ENCODE data around the gene INSRR. TPM values are rescaled to one million over a fixed set of nuclear protein-coding genes. Genes with fewer than 3 reads are reported as not detected.
A peak's percentile ranks its signal among the peaks of the same experiment; 100 is the strongest.

INSRR gene
- total RNA-seq, 1 experiment from 2014 or later: not detected

DNA sequence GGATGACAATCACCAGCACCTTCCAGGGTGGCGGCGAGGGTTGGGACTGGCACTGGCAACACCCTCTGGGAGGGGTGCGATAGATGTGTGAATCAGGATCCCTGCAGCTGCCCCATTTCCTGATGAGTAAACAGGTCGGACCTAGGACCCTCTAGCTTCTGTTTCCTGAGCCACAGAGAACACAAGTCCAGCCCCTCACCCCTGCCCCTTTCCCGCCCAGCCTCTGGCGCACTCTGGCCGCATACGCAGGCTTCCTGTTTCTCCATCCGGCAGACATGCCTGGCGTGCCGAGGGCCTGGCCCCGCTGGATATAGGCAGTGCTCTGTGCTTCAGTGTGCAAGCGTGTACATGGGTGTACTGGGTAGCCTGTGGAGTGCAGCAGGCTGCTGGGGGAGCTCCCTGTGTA, 39.2 kb upstream of the INSRR start:
- Histone ChIP-seq H3K27me3 (ENCODE audit: control insufficient read depth, insufficient read depth, low read length) (peaks cover 18% of the 10 kb centered on the region), H3K36me3 (replicated peaks; ENCODE audit: control insufficient read depth, insufficient read depth, low read length) (no peaks in the 10 kb centered on the region), H3K4me3 (ENCODE audit: insufficient read depth, low read depth, low read length) (no peak overlapping the region)
- no peak for DNase-seq

DNA sequence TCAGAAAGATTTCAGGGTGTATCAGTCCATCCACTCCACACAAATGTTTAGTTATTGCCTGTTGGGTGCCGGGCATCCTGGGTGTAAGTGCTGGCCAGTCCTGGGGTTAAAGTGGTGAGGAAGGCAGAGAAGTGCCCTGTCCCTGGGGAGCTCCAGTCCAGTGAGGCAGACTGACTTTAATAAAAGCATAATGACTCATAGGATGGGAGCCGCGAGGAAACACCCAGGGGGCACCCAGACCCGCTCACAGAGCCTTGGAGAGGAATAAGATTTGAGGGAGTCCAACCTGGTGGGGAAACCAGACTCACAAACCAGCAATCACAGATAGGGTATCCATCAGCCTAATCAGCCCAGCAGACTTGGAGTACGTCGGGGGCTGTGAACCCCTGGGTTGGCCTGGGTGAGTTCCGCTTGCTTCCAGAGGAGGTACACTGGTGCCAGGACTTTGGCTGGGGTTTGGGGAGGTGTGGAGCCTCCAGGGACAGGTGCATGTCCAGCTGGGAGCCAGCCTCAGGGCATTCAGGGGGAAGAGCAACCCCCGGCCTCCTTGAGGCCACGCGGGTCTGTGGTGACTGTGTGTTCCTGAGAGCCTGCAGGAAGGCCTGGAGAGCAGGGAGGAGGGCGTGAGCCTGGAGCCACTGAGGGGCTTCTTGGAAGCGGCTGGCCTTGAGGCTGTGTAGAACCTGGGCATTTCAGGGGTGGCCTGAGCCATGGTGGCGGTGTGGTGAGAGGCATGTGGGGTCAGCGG, 38.3 kb upstream of the INSRR start:
- Histone ChIP-seq H3K36me3 (replicated peaks; ENCODE audit: control insufficient read depth, insufficient read depth, low read length) (no peaks in the 10 kb centered on the region), H3K27me3 (ENCODE audit: control insufficient read depth, insufficient read depth, low read length) (peaks cover 25% of the 10 kb centered on the region), H3K4me3 (ENCODE audit: insufficient read depth, low read depth, low read length) (no peak overlapping the region)
- no peak for DNase-seq

DNA sequence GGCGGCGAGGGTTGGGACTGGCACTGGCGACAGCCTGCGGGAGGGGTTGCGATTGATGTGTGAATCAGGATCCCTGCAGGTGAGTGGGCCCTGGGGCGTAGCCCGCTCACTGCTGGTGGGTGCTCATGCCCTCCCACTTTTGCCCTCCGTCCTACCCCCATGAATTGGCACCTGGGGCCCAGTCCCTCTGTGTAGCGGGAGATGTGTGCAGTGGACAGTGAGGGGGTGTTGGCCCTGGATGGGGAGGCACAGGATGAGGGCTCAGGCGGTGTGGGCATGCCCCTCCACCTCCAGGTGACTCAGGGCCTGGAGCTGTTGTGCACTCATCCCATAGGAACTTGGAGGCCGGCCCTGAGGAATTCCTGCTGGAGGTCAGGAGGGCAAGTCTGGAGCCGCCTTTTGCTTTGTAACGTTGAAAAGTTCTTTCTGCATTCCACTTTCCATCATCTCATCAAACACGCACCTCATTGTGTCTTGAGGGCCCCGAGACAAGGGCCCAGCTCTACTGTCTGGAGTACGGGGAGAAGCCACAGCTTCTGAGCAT, 37.6 kb upstream of the INSRR start:
- H3K27me3 ChIP-seq (ENCODE audit: control insufficient read depth, insufficient read depth, low read length): peaks cover 30% of the 10 kb centered on the region
- DNase-seq: peak; percentile 72
- no peak overlapping the region for H3K4me3 ChIP-seq (ENCODE audit: insufficient read depth, low read depth, low read length)
- no peaks in the 10 kb centered on the region for H3K36me3 ChIP-seq (replicated peaks; ENCODE audit: control insufficient read depth, insufficient read depth, low read length)

DNA sequence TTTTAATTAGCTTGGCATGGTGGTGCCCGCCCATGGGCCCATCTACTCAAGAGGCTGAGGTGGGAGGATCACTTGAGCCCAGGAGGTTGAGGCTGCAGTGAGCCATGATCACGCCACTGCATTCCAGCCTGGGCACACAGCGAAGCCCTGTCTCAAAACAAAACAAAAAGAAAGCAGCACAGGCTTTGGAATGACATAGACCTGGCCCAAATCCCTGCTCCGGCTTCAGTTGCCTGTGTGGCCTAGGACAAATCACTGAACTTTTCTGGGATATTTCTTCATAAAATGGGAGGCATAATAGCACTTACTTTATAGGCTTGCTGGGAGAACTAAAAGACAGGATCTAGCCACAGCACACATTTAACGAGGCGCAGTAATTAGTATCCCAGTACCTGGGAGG, 37.0 kb upstream of the INSRR start:
- H3K27me3 ChIP-seq (ENCODE audit: control insufficient read depth, insufficient read depth, low read length): peaks cover 36% of the 10 kb centered on the region

DNA sequence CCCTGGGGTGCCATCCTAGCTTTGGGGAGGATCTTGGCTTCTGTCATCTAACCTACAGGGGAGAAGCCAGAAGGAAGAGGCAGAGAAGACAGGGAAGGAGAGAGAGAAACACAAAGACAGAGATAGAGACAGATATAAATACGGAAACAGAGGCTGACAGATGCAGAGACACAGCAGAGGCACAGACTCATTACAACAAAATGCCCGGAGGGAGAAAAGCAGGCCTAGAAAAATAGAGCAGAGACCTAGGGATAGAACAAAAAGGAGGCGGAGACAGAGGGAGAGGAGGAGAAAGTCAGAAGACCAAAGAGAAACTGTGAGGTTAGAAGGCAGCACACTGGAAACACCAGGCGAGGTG, 36.5 kb upstream of the INSRR start:
- DNase-seq: no peak
- Histone ChIP-seq H3K27me3 (ENCODE audit: control insufficient read depth, insufficient read depth, low read length) (peaks cover 36% of the 10 kb centered on the region), H3K36me3 (replicated peaks; ENCODE audit: control insufficient read depth, insufficient read depth, low read length) (no peaks in the 10 kb centered on the region), H3K4me3 (ENCODE audit: insufficient read depth, low read depth, low read length) (no peak overlapping the region)

More for the DNA sequence above, 37.0 kb upstream of the INSRR start:
- no peak overlapping the region for H3K4me3 ChIP-seq (ENCODE audit: insufficient read depth, low read depth, low read length)
- no peaks in the 10 kb centered on the region for H3K36me3 ChIP-seq (replicated peaks; ENCODE audit: control insufficient read depth, insufficient read depth, low read length)
- DNase-seq: no peak

DNA sequence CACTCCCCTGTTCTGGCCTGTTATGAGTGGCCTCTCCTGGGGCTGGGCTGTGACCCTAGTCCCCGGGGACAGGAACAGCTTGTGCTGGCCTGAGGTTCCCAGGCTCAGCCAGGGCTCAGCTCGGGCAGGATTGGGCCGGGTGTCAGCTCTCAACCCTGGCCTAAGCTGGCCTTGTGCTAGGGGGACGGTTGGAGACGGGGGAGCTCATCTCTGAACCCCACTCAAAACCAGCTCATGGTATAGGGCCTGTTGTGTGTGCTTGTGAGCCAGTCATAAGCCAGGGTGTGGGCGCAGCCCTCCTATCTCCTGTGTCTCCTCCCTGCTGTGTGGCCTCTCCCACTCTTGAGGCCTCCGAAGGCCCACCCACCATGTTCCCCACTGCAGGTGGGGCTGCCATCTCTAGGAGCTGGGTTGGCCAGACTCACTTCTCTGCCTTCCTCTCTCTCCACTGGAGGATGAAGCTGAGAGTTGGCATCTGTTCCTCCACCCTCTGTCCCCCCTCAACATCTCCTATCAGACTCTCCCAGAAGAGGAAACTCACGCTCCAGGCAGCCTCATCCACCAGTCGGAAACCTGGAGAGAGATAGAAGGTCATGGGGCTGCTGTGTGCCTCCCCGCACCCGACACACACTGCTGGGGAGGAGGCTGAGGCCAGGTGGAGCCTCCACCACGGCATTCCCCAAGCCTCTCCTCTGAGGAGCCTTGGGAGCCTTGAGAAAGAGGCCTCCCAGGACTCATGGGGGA, 36.0 kb upstream of the INSRR start:
- no peaks in the 10 kb centered on the region for H3K36me3 ChIP-seq (replicated peaks; ENCODE audit: control insufficient read depth, insufficient read depth, low read length)
- DNase-seq: no peak
- peaks cover 36% of the 10 kb centered on the region for H3K27me3 ChIP-seq (ENCODE audit: control insufficient read depth, insufficient read depth, low read length)
- no peak overlapping the region for H3K4me3 ChIP-seq (ENCODE audit: insufficient read depth, low read depth, low read length)

DNA sequence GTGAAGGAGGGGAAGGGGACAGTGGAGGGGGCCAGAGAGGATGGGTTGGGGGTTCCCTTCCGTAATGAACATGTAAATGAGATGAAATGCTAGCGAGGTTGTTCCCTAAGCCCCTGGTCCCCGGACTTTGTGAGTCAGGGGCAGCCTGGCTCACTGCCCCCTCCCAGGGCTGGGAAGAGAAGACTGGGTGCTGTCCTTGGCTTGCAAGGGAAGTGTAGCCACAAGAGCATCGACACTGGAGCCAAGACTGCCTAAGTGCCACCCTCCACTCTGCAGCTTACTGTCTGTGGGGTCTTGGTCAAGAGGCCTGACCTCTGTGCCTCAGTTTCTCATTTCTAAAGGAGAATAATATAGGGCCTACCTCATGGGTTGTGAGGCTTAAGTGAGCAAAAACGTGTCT, 35.1 kb upstream of the INSRR start:
- Histone ChIP-seq H3K4me3 (ENCODE audit: insufficient read depth, low read depth, low read length) (peak overlapping the region; percentile 46), H3K36me3 (replicated peaks; ENCODE audit: control insufficient read depth, insufficient read depth, low read length) (no peaks in the 10 kb centered on the region), H3K27me3 (ENCODE audit: control insufficient read depth, insufficient read depth, low read length) (peaks cover 36% of the 10 kb centered on the region)
- no peak for DNase-seq

DNA sequence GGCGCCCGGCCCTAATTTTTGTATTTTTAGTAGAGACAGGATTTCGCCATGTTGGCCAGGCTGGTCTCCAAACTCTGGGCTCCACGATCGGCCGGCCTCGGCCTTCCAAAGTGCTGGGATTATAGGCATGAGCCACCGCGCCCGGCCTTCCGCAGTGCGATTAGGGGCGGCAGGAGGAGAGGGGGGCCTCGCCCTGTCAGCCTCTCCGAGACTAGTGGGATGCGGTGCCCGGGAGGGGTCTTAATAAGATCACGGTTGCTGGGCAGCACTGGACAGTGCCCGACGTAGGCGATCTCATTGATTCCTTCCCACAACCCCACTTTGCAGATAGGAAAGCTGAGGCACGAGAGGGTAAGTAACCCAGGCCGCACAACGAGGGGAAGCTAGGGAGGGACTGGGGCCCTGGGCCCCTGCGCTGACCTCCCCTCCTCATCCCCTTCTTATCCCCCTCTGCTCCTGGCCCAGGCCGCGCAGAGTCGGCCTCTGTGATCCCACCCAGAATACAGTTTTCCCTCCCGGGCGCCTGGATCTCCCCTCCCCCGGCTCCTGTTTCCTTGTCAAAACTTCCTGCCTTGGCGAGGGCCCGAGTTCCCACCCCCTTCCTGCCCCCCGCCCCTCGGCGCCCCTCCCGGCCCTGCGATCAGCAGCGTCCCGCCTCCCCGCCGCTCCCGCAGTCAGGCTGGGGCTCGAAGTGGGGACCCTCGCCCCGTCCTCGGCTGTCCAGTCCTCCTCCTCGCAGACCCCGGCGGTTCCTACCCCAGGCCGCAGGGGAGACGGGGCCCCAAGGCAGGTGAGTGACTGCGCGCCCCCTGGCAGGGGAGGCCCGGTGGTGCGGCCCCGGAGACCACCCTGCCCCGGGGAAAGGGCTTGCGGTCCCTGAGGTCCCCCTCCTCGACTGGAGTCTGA, 34.4 kb upstream of the INSRR start, which contains the start of gene PEAR1:
TSS of gene PEAR1 (plus strand) at position 671 of the 906 bp plus-strand sequence. CDS start 10,209 bp downstream, outside the sequence.
- Histone ChIP-seq H3K27me3 (ENCODE audit: control insufficient read depth, insufficient read depth, low read length) (peaks cover 37% of the 10 kb centered on the region), H3K4me3 (ENCODE audit: insufficient read depth, low read depth, low read length) (peak within 1 kb of the TSS; percentile 46), H3K36me3 (replicated peaks; ENCODE audit: control insufficient read depth, insufficient read depth, low read length) (no peaks in the 10 kb centered on the region)
- peak; percentile 92 for DNase-seq

DNA sequence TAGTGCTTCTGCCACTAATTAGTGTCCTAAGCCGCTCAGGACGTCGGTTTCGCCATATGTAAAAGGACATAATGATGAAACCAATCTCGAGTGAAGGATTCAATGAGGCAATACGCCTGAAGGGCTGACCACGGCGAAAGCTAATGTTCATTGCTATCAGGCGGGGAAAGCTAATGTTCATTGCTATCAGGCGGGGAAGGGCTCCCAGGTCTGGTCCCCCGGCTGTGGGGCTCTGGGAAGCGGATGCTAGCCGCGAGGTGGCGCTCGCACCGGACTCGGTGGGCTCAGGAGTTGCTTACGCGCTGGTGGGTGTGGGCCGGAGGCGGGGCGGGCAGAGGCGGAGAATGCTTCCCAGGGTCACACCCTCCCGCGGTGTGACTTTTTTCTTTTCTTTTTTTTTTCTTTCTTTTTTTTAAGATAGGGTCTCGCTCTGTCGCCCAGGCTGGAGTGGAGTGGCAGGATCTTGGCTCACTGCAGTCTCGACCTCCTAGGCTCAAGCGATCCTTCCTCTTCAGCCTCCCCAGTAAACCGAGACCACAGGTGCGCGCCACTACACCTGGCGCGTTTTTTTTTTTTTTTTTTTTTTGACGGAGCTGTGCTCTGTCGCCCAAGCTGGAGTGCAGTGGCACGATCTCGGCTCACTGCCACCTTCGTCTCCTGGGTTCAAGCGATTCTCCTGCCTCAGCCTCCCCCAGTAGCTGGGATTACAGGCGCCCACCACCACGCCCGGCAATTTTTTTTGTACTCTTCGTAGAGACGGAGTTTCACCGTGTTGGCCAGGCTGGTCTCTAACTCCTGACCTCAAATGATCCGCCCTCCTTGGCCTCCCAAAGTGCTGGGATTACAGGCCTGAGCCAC, 33.5 kb upstream of the INSRR start:
- H3K27me3 ChIP-seq (ENCODE audit: control insufficient read depth, insufficient read depth, low read length): peaks cover 39% of the 10 kb centered on the region
- peak; percentile 97 for DNase-seq
- H3K36me3 ChIP-seq (replicated peaks; ENCODE audit: control insufficient read depth, insufficient read depth, low read length): no peaks in the 10 kb centered on the region
- H3K4me3 ChIP-seq (ENCODE audit: insufficient read depth, low read depth, low read length): peak overlapping the region; percentile 46

DNA sequence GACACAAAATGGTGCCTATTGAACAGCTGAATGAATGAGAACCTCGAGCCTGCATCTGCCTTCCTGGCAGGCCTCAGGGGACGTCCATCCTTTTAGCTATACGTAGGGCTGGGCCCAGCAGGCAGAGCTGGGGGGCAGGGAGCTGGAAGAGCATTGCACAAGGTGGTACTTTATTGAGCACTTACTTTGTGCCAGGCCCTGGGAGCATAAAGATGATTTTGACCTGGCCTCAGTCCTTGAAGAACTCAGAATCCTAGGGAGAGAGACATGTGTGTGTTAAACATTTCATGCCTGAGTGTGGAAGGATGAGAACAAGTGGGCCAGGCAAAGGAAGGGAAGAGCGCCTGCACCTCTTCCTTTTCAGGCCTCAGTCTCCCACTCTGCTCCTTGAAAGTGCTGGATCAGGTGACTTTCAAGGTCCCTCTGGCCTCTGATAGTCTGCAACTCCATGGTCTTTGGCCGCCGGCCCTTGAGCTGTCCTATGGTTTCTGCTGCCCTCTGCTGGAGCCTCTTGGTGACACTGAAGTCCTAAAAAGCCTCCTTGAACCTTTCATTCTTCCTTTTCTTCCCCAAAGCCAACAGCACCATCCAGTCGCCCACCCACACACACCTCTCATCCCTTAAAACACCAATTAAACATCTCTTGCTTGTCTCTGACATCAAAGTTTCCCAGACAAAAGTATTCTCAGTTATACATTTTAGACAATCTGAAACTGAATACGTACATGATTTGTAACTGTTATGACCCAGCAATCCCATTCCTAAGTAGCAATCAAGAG, 31.1 kb upstream of the INSRR start:
- no peak overlapping the region for H3K4me3 ChIP-seq (ENCODE audit: insufficient read depth, low read depth, low read length)
- DNase-seq: peak; percentile 91
- H3K27me3 ChIP-seq (ENCODE audit: control insufficient read depth, insufficient read depth, low read length): peaks cover 50% of the 10 kb centered on the region
- H3K36me3 ChIP-seq (replicated peaks; ENCODE audit: control insufficient read depth, insufficient read depth, low read length): no peaks in the 10 kb centered on the region

DNA sequence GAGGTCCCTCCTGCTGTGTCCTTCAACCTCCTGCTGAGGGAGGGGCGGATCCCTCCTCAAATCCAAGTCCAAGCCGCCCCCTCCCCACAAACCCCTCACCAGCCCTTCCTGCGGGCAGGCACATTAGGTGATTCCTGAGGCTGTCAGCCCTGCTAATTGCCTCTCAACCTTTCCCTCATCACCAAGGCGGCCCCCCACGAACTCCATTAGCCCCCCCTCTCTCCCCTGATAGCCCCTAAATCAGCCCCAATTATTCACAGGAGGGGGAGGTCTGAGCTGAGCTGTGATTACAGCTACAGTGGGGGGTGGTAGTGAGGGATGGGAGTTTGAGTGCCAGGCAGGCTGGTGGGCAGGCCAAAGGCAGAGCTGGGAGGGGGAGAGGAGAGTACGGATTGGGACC, 28.8 kb upstream of the INSRR start:
- H3K27me3 ChIP-seq (ENCODE audit: control insufficient read depth, insufficient read depth, low read length): peaks cover 39% of the 10 kb centered on the region
- no peak for DNase-seq
- no peak overlapping the region for H3K4me3 ChIP-seq (ENCODE audit: insufficient read depth, low read depth, low read length)
- no peaks in the 10 kb centered on the region for H3K36me3 ChIP-seq (replicated peaks; ENCODE audit: control insufficient read depth, insufficient read depth, low read length)

DNA sequence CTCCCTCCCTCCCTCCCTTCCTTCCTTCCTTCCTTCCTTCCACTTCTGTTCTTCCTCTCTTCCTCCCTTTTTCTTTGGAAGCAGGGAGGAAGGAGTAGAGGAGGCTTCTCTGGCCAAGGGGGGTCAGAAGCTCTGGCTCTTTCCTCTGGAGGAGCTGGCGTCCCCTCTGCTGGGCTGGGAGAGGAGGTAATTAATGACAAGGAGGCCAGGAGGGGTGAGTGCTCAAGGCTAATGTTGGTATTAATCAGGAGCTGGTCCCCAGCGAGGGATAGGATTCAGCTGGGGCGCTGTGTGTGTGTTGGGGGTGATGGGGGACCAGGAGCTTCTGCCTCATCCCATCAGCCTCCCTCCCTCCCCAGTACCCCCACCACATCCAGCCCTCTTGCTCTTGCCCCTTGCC, 28.4 kb upstream of the INSRR start:
- Histone ChIP-seq H3K4me3 (ENCODE audit: insufficient read depth, low read depth, low read length) (peak overlapping the region; percentile 4; the same call in 1 of the 2 replicates), H3K27me3 (ENCODE audit: control insufficient read depth, insufficient read depth, low read length) (peaks cover 35% of the 10 kb centered on the region), H3K36me3 (replicated peaks; ENCODE audit: control insufficient read depth, insufficient read depth, low read length) (no peaks in the 10 kb centered on the region)
- DNase-seq: peak; percentile 68
